Lung (tissue), 12 donors: ENCODE measurements around the gene MAST4. TPM values are rescaled to one million over a fixed set of nuclear protein-coding genes. Genes with fewer than 3 reads are reported as not detected.

Source experiments
- ATAC-seq: fragments of 200-7000 bp; cut with Tn5 transposase; one replicate; pipeline ENCODE4 v1.9.1; 2020; ENCODE audit warnings: moderate number of reproducible peaks; ENCODE audit not compliant: insufficient read depth, low FRiP score
- DNase-seq, 3 donors: peaks; one replicate each; pipeline ENCODE4 v3.0.0-alpha.2; 2013 to 2017
- H3K27ac ChIP-seq, 2 donors: one replicate each; pipeline ENCODE4 v1.5.1; 2013; ENCODE audit warnings: mild to moderate bottlenecking in 2 of 2, moderate library complexity in 2 of 2, control low read depth in 1 of 2, inconsistent platforms in 1 of 2, low read depth in 1 of 2, low read length in 1 of 2
- H3K27me3 ChIP-seq, 3 donors: one replicate each; pipeline ENCODE4 v1.5.1; 2013; ENCODE audit warnings: low read length in 2 of 3; ENCODE audit not compliant: control insufficient read depth in 3 of 3, insufficient read depth in 3 of 3
- H3K36me3 ChIP-seq, 4 donors: one replicate each; pipeline ENCODE4 v1.5.1; 2013; ENCODE audit warnings: low read length in 4 of 4, mild to moderate bottlenecking in 1 of 4, moderate library complexity in 1 of 4; ENCODE audit not compliant: control insufficient read depth in 4 of 4, insufficient read depth in 4 of 4
- H3K4me1 ChIP-seq, 5 donors: one replicate each; pipeline ENCODE4 v1.5.1; 2013; ENCODE audit warnings: low read length in 5 of 5, mild to moderate bottlenecking in 2 of 5, moderate library complexity in 1 of 5; ENCODE audit not compliant: control insufficient read depth in 5 of 5, insufficient read depth in 5 of 5
- H3K4me3 ChIP-seq: one replicate; pipeline ENCODE4 v1.5.1; 2013; ENCODE audit warnings: mild to moderate bottlenecking, control low read depth, moderate library complexity
- H3K9ac ChIP-seq, 2 donors: one replicate each; pipeline ENCODE4 v1.5.1; 2013; ENCODE audit warnings: low read length in 2 of 2, control low read depth in 1 of 2; ENCODE audit not compliant: insufficient read depth in 1 of 2
- H3K9me3 ChIP-seq, 4 donors: one replicate each; pipeline ENCODE4 v1.5.1; 2013; ENCODE audit warnings: low read length in 3 of 4, mild to moderate bottlenecking in 1 of 4, moderate library complexity in 1 of 4; ENCODE audit not compliant: control insufficient read depth in 4 of 4, insufficient read depth in 3 of 4
- WGBS, 2 donors: extraction: QIAGEN DNeasy Blood & Tissue Kit; methylation state at CpG; one replicate each; pipeline ENCODE4 v1.1.7; 2013; 5-methylcytosine and 5-hydroxymethylcytosine counted together
- polyA plus RNA-seq, 2 donors: library from polyadenylated mRNA; stranded (reverse); fragments of 200-250 nt; gene quantifications; one replicate each; pipeline ENCODE4 v1.2.1, GENCODE V29; 2013
- total RNA-seq, 2 donors: library from RNA; depleted of rRNA in 1 of 2; stranded (reverse); fragments of >200 nt in 1 of 2; gene quantifications; one replicate each; pipeline ENCODE4 v1.2.1, GENCODE V29; 2014 to 2021
- TF ChIP-seq, protein P1 (sequence below): IDR thresholded peaks from 2 replicates; pipeline ENCODE4 v1.5.1; 2012; ENCODE audit warnings: mild to moderate bottlenecking; ENCODE audit errors: control extremely low read depth, extremely low read depth
- donor health status: control.
- donor health status: control.
- donor health status: Bipolar disorder and iron deficiency.
- donor health status: healthy.
- donor health status: DM: yes; HTN: yes; CAD: no.

The MAST4 gene
- total and polyA plus RNA-seq, 4 donors, result 13.9 to 153 (median 46.2) TPM

DNA sequence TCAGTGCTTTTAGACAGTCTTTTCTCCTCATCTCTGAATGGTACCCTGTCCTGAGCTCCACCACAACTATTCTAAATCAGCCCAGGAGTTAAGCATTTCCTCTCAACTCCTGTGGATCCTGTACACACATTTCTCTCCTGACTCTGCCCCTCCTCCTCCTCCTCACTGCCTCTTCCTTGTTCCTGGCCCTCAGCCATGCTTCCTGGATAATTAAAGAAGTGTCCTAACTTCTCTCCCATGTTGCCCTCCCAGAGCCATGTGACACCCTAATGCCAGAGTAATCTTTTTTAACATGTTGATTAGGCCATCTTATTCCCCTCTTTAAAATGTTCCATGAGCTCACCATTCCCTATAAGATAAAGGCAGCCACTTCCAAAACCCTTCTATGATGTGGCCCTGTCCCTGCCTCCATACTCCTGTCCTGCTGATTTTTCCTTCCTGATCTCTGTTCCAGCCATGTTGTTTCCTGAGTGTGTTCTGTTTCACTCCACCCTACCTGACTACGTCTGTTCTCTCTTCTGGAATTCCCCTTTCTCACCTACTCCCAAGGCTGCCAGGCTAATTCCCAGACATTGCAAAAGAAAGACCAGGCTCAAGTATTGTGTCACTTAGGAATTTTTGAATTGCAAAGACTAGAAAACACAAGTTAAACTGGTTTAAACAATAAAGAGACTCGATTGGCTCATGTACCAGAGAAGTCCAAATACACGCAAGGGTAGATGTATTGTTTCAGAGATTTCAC lies 295.2 kb downstream of the MAST4 start:
- TF ChIP-seq, protein P1, sequence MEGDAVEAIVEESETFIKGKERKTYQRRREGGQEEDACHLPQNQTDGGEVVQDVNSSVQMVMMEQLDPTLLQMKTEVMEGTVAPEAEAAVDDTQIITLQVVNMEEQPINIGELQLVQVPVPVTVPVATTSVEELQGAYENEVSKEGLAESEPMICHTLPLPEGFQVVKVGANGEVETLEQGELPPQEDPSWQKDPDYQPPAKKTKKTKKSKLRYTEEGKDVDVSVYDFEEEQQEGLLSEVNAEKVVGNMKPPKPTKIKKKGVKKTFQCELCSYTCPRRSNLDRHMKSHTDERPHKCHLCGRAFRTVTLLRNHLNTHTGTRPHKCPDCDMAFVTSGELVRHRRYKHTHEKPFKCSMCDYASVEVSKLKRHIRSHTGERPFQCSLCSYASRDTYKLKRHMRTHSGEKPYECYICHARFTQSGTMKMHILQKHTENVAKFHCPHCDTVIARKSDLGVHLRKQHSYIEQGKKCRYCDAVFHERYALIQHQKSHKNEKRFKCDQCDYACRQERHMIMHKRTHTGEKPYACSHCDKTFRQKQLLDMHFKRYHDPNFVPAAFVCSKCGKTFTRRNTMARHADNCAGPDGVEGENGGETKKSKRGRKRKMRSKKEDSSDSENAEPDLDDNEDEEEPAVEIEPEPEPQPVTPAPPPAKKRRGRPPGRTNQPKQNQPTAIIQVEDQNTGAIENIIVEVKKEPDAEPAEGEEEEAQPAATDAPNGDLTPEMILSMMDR, result no peak
- Histone ChIP-seq H3K9ac (no peak overlapping the region), H3K4me3 (no peak overlapping the region), H3K27me3 (no peaks in the 10 kb centered on the region), H3K27ac (peak overlapping the region; percentile 64 to 66), H3K9me3 (no peaks in the 10 kb centered on the region), H3K4me1 (peaks cover 5 to 48% (median 32%) of the 10 kb centered on the region in 5 donors), H3K36me3 (no peaks in the 10 kb centered on the region)
- DNase-seq, result peak in 2 of 3 donors; percentile 48 to 56
- 60 to 75% methylated on average over 3 of the region's 3 CpGs for WGBS, 2 donors
- peak; percentile 51 for ATAC-seq

GRCh38 chr5:66892716-66893115 lies 296.5 kb downstream of the MAST4 start:
- no peak overlapping the region for H3K4me3 ChIP-seq
- WGBS, 2 donors, result 87 to 90% methylated on average over 3 of the region's 3 CpGs
- TF ChIP-seq, protein P1, result no peak
- no peaks in the 10 kb centered on the region for H3K9me3 ChIP-seq
- H3K4me1 ChIP-seq, result peaks cover 6 to 44% (median 29%) of the 10 kb centered on the region in 5 donors
- H3K36me3 ChIP-seq, result no peaks in the 10 kb centered on the region
- H3K9ac ChIP-seq, result no peak overlapping the region
- ATAC-seq (no peak), DNase-seq (no peak)
- H3K27me3 ChIP-seq, result no peaks in the 10 kb centered on the region
- H3K27ac ChIP-seq, result peak overlapping the region in 1 of 2 donors; percentile 66

DNA sequence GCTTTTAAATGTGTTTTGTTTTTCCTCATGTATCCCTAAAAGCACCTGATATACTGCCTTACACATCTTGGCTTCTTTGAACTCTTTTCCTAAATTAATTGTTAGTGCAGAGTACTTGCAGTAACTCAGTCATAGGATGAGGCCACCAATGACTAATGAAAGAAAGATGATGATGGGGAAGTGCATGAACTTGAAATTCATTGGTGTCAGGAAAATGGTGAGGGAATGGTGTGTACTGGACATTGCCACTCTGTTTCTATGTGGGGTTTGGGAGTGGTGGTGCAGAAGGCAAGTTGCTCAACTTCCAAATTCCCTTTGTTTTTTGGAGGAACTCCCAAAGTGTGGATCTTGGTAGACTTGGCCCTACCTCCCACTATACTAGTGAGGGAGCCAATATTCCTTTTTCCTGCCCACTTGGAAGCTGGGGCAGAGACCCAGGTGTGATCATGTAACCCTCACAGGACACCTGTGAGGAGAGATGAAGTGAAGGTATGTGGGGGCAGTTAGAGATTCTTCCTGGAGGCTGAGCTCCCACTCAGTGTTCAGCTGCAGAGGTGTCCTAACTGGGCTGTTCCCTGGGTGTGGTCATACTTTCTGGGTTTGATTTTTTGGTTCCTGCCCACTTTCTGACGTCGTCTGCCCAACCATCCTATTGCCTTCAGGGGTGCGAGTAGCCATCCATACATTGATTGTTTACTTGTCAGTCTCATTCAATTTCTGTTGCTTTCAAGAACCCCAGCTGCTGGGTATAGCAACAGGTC lies 298.5 kb downstream of the MAST4 start:
- H3K9ac ChIP-seq, result no peak overlapping the region
- peak overlapping the region; percentile 7 for H3K4me3 ChIP-seq
- H3K27me3 ChIP-seq, result no peaks in the 10 kb centered on the region
- peak overlapping the region in 1 of 2 donors; percentile 66 for H3K27ac ChIP-seq
- H3K9me3 ChIP-seq, result no peaks in the 10 kb centered on the region
- peaks cover 6 to 44% (median 31%) of the 10 kb centered on the region in 5 donors for H3K4me1 ChIP-seq
- no peaks in the 10 kb centered on the region for H3K36me3 ChIP-seq
- no peak for ATAC-seq
- no peak for DNase-seq
- TF ChIP-seq, protein P1, result no peak
- WGBS, 2 donors, result 96 to 98% methylated on average over 3 of the region's 3 CpGs
